Erythroblast (primary cell): Measurements from ENCODE around the gene PATL2.
"Not testable (repeated sequence)": the region's sequence is repeated elsewhere in the genome, so short reads cannot be mapped to it uniquely, and the experiment has no call there.

Experiments used
- DNase-seq, 2 experiments: peaks; one replicate each; lab custom pipeline; 2025; lab: John Stamatoyannopoulos, UW
- GATA1 ChIP-seq: IDR thresholded peaks from 2 replicates; pipeline ENCODE4 v1.6.1; 2011; ENCODE audit warnings: low read depth, mild to moderate bottlenecking, control low read depth, low read length, moderate library complexity
- POLR2A ChIP-seq: IDR thresholded peaks from 2 replicates; pipeline ENCODE4 v1.6.1; 2011; ENCODE audit warnings: mild to moderate bottlenecking, low read length

The PATL2 gene

DNA sequence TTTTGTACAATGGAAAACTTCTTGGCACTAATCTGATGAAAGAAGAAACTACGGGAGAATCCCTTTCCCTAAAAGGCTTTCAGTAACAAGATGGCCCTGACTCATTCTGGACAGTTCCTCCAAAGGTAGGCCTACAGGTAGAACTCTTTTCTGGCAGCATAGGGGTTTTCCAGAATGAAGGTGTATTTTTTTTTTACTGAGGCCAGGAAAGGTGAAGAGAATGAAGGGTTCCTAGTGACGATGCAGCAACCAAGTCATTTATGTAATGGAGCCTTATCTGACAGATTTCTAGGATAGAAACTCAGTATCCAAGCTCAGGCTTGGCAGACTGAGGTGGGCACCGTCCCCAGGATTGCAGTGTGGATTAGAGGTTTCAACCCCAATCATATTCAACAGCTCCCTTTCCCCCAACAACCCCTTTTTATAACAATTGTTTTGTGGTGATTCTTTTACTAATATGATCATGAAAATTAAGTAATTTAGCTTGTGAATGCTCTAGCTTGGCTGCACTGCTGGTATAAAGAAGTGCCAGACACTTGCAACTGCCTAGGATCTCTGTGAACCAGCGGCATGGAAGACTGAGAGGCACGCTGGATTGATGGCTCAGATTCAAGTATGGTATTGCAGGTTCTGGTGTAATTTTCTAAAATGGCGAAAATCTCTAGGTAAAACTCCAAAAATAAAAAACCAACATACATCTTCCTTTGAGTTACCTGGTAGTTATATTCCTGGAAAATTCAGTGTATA is 16.5 kb upstream of the PATL2 start:
- TF ChIP-seq POLR2A = no peak
- TF ChIP-seq GATA1 = no peak
- DNase-seq = peak in 1 of 2 experiments; percentile 32

- DNase-seq = peak in 1 of 2 experiments; percentile 55
- TF ChIP-seq POLR2A (peak; percentile 58), GATA1 (no peak)
These were observed 15.7 kb upstream of the PATL2 start for GRCh38 chr15:44726568-44727484.

- TF ChIP-seq POLR2A (no peak), GATA1 (no peak)
- DNase-seq = peak in 1 of 2 experiments; percentile 14
These were observed 15.0 kb upstream of the PATL2 start for GRCh38 chr15:44726136-44726535.

DNA sequence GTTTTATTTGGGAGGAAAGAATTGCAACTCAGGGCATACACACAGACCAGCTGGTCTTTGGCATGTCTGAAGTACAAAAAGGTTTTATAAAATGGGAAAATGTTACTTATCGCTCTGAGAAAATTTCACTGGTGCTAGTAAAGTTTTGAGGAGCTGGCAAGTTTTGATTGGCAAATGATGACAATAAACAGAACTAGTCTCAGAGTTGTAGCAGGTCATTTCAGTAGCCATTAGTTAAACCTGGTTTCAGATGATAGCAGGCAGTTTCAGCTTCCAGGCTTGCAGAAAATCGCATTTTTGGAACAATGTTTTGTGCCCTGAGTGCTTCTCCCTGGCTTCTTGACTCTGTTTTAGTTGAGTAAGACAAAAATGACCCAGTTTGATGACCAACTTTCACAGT is 10.9 kb upstream of the PATL2 start:
- no peak for DNase-seq
- TF ChIP-seq GATA1 (no peak), POLR2A (no peak)

GRCh38 chr15:44720460-44721176 is 9.5 kb upstream of the PATL2 start:
- TF ChIP-seq POLR2A (no peak), GATA1 (no peak)

DNA sequence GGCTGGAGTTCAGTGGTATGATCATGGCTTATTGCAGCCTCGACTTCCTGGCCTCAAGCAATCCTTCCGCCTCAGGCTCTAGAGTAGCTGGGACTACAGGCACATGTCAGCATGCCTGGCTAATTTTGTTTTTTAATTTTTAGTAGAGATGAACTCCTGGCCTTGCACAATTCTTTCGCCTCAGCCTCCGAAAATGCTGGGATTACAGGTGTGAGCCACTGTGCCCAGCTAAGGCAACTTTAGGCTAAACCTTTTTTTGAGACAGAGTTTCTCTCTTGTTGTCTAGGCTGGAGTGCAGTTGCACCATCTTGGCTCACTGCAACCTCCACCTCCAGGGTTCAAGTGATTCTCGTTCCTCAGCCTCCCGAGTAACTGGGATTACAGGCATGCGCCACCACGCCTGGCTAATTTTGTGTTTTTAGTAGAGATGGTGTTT is 8.9 kb upstream of the PATL2 start:
- DNase-seq = not testable (repeated sequence)

More at GRCh38 chr15:44720460-44721176, 9.5 kb upstream of the PATL2 start:
- DNase-seq = no peak

DNA sequence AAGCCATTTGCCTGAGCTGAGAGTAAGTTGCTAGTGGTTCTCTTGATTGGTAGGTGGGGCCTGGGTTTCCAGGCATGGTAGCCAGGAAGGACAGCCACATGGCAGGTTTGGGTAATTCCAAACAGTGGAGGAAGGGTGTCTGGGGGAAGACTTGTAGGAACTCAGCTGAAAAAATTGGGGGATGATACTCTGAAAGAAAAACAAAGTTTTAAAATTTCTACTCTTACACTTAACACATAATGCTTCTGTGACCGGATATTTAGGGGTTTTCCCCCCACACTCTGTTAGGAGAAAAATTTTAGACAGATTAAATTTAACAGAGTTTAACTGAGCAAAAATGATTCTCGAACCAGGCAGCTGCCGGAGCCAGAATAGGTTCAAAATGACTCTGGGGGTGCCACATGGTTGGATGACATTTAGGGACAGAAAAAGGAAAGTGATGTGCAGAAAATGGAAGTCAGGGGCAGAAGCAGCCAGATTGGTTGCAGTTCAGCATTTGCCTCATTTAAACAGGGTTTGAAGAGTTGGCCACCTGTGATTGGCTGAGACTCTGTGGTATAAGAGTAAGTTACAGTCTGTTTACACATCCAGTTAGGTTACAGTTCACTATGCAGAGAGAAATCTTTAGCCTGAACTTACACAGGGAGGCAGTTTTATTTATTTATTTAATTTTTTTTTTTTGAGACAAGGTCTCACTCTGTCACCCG is 8.3 kb upstream of the PATL2 start:
- DNase-seq = no peak
- TF ChIP-seq GATA1 (no peak), POLR2A (no peak)

- no peak for DNase-seq
- no peak for TF ChIP-seq GATA1
- no peak for TF ChIP-seq POLR2A
These were observed 7.8 kb upstream of the PATL2 start for GRCh38 chr15:44718927-44719292.

DNA sequence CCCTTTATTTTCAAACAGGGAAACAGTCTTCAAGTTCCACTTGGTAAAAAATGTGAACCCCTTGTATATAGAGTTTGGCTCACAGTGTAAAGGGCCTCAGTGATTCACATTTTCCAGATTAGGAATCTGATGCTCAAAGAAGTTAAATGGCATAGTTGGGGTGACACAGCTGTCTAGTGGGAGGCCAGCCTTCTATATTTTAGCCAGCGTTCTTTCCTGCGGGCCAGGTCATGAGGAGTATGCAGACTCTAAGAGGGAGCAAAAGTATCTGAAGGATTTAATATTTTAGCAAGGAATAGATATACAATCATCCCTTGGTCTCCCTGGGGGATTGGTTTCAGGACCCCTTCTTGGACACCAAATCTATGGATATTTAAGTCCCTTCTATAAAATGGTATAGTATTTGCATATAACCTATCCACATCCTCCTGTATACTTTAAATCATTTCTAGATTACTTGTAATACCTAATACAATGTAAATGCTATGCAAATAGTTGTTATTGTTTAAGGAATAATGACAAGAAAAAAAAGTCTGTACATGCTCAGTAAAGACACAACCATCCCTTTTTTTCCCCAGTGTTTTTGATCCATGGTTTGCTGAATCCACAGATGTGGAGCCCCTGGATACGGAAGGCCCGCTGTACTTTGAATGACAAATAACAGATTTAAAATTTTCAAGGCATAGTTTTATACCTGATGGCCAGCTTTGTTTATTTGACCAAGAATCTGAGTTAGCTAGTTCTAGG is 7.2 kb upstream of the PATL2 start:
- no peak for TF ChIP-seq GATA1
- no peak for TF ChIP-seq POLR2A
- DNase-seq = no peak

DNA sequence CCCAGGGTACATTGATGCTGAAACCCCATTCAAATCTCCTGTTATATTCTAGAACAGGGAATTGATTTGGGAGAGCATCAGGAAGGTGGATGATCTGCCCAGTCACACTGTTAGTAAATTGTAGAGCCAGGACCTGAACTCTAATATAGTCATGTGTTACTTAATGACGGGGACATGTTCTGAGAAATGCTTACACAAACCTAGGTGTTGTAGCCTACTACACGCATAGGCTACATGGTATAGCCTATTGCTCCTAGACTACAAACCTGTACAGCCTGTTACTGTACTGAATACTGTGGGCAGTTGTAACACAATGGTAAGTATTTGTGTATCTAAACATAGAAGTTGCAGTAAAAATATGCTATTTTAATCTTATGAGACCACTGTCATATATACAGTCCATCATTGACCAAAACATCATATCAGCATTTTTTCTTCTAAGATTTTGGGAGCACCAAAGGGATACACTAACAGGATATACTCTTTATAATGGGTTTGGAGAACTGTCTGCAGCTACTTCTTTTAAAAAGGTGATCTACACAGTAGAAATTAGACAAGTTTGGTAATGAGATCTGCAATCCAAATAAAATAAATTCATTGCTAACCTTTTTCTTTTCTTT is 6.0 kb upstream of the PATL2 start:
- DNase-seq = no peak
- TF ChIP-seq POLR2A (no peak), GATA1 (no peak)

DNA sequence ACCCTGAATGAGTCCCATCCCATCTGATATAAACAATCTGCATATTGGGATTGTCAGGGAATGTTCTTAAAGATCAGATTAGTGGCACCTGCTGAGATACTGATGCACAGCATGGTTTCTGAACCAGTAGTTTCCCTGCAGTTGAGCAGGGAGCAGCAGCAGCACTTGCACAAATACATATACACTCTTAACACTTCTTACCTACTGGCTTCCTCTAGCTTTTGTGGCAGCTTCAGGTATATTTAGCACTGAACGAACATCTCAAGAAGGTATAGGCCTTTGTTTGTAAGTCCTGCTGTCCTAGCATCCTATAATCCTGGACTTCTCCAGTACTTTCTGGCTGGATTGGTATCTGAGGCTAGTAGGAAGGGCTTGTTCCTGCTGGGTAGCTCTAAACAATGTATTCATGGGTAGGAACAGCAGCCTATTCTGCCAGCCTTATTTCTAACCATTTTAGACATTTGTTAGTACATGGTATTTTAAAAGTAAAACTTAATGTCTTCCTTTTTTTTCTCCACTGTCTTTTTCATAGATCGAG is 4.7 kb upstream of the PATL2 start:
- DNase-seq = no peak
- TF ChIP-seq GATA1 = no peak
- no peak for TF ChIP-seq POLR2A

- no peak for TF ChIP-seq POLR2A
- no peak for TF ChIP-seq GATA1
- no peak for DNase-seq
These were observed 4.1 kb upstream of the PATL2 start for GRCh38 chr15:44715142-44715796.
